NCI-H2171 treated with DMSO at 0.1 percent for 48 hours (cell line): ENCODE results near the gene PDE8A.
"Not testable (repeated sequence)": the region's sequence is repeated elsewhere in the genome, so short reads cannot be mapped to it uniquely, and the experiment has no call there.

Experiments used
- DNase-seq: peaks from one replicate; lab custom pipeline; 2025; lab: John Stamatoyannopoulos, UW

Gene PDE8A

DNA sequence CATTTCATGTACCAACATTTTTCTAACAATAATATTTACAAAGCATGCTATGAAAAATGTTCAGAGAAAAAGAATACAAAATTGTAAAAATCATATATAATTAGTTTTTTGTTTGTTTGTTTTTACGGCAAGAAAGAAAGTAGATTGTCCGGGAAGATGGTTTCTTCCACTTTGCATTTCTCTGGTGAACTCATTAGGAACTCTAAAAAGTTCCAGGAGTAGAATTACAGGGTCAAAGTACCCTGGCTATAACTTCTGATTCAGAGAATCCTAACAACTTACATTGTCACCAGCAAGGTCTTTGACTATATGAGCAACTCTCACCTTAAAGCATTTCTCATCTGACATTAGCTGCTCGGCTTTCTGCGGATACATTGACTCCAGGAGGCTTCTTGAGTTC, 196.7 kb downstream of the PDE8A start:
- DNase-seq = no peak

GRCh38 chr15:85179700-85180099, 198.0 kb downstream of the PDE8A start:
- DNase-seq = no peak

DNA sequence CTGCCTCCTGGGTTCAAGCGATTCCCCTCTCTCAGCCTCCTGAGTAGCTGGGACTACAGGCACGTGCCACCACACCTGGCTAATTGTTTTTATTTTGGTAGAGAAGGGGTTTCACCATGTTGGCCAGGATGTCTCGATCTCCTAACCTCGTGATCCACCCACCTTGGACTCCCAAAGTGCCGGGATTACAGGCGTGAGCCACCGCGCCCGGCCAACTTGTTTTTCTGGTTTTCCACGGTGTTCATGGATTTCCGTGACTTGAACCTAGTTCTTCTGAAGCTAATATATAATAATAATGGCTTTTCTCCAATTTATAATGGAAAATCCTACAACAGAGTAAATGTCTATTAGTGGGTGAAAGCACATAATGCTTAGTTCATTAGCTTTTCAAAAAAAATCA, 203.7 kb downstream of the PDE8A start:
- not testable (repeated sequence) for DNase-seq

- not testable (repeated sequence) for DNase-seq
Measured at GRCh38 chr15:85188171-85188577, 206.5 kb downstream of the PDE8A start.
